ENCODE results near the gene MTHFD1L. TPM values are rescaled to one million over a fixed set of nuclear protein-coding genes. Genes with fewer than 3 reads are reported as not detected.
"Not testable (repeated sequence)": the region's sequence is repeated elsewhere in the genome, so short reads cannot be mapped to it uniquely, and the experiment has no call there.

The MTHFD1L gene
- total and polyA plus RNA-seq, 2 of the 4 experiments (the other 2 are of a cell fraction) = 43.5 to 53.2 TPM

- Histone ChIP-seq H2AK5ac (ENCODE audit: low read depth, low read length) (peak overlapping the region; percentile 89), H4K5ac (ENCODE audit: low read depth, low read length) (peak overlapping the region; percentile 53), H3K14ac (replicated peaks; ENCODE audit: low read depth, low read length) (peak overlapping the region; percentile 26), H2BK120ac (ENCODE audit: low read depth, low read length) (peak overlapping the region; percentile 97), H2BK15ac (ENCODE audit: low read depth, low read length) (peak overlapping the region; percentile 10; the same call in 2 of the 3 replicates), H2AFZ (replicated peaks; ENCODE audit: low read length, poor library complexity) (peak overlapping the region; percentile 58), H3K18ac (ENCODE audit: low read depth, low read length) (peak overlapping the region; percentile 58), H3K27ac (ENCODE audit: insufficient read depth, low read length) (peak overlapping the region; percentile 80), H3K79me1 (ENCODE audit: low read depth in 1 of 2, low read length in 2 of 2) (peaks cover 4 to 39% of the 10 kb centered on the region in 2 experiments; a peak in 3 of 4 replicates), H3K56ac (ENCODE audit: extremely low read depth, insufficient read depth, low read length) (peak overlapping the region; percentile 8; the same call in 1 of the 2 replicates), H3K4me2 (ENCODE audit: low read depth, low read length) (peak overlapping the region; percentile 8; the same call in 1 of the 2 replicates), H3K9ac (ENCODE audit: low read depth, low read length) (peak overlapping the region; percentile 22; the same call in 1 of the 2 replicates), H4K8ac (ENCODE audit: low read depth in 2 of 2, low read length in 2 of 2) (peak overlapping the region; percentile 17 to 87; a peak in 3 of 4 replicates), H4K91ac (ENCODE audit: insufficient read depth, low read depth, low read length) (peak overlapping the region; percentile 84), H2BK20ac (ENCODE audit: low read depth, low read length) (peak overlapping the region; percentile 98), H2BK5ac (ENCODE audit: low read depth, low read length, poor library complexity, severe bottlenecking) (peak overlapping the region; percentile 98), H3K4me1 (ENCODE audit: control insufficient read depth, insufficient read depth, low read length) (peaks cover 24% of the 10 kb centered on the region), H3K23ac (ENCODE audit: low read depth, low read length) (peak overlapping the region; percentile 91; the same call in 1 of the 2 replicates), H3K36me3 (ENCODE audit: control insufficient read depth, insufficient read depth, low read length) (peaks cover 22% of the 10 kb centered on the region), H3K4ac (ENCODE audit: low read depth, low read length) (peak overlapping the region; percentile 99), H2AK9ac (replicated peaks; ENCODE audit: low read depth, low read length, poor library complexity) (peak overlapping the region; percentile 65)
- no CpG with 5 or more reads among the region's 7 CpGs for WGBS, 2 experiments (ENCODE audit: extremely low coverage in 2 of 2, insufficient read length in 1 of 2)
- dilution Hi-C loops (cut with HindIII; ENCODE audit: low sequenced_read_pairs, unreplicated experiment); H3K27me3 ChIP-seq (ENCODE audit: control insufficient read depth, insufficient read depth, low read length); H4K20me1 ChIP-seq (ENCODE audit: insufficient read depth, low read length); intact Hi-C loops (cut with micrococcal nuclease); CTCF ChIA-PET; H3K9me1 ChIP-seq (ENCODE audit: insufficient read depth, low read length); BruUV-seq (replicated peaks); H3K4me3 ChIP-seq (ENCODE audit: insufficient read depth, low read depth, low read length); H3K9me3 ChIP-seq (ENCODE audit: control insufficient read depth, insufficient read depth, low read length); ATAC-seq (ENCODE audit: low read depth); in situ Hi-C loops (cut with MboI; ENCODE audit: low sequenced_read_pairs): not testable (repeated sequence)
- DNase-seq = peak; percentile 76
- 0 out of 2 replicates have a peak, but pooled peaks have one; percentile 2 for TF ChIP-seq RAD21 (IDR thresholded peaks at IDR 0.05; ENCODE audit: low read length)
- peak; percentile 32; the same call in 1 of the 2 replicates for TF ChIP-seq MAFK (IDR thresholded peaks at IDR 0.05; ENCODE audit: low read depth, low read length)
- peak; percentile 53 for TF ChIP-seq FOS (IDR thresholded peaks at IDR 0.05; ENCODE audit: low read depth, low read length)
- TF ChIP-seq POLR2A (IDR thresholded peaks at IDR 0.05; ENCODE audit: low read depth, low read length) = peak; percentile 7; the same call in 1 of the 2 replicates
- TF ChIP-seq NFE2L2 (IDR thresholded peaks at IDR 0.05; ENCODE audit: low read depth, low read length) = 0 out of 2 replicates have a peak, but pooled peaks have one; percentile 21
- POLR2A ChIA-PET (ENCODE audit: unreplicated experiment) = interaction anchor here (0.6 kb wide), 1 partner anchor 1537 kb away, joined by 3 read pairs; no protein-coding TSS in a partner anchor
Measured at GRCh38 chr6:151045511-151046222, 180.2 kb downstream of the MTHFD1L start.
